Activated CD8-positive, alpha-beta T cell treated with anti-CD3 and anti-CD28 coated beads for 36 hours (primary cell): ENCODE measurements around the gene CEBPA. TPM values are rescaled to one million over a fixed set of nuclear protein-coding genes. Genes with fewer than 3 reads are reported as not detected.
"Not testable (repeated sequence)": the region's sequence is repeated elsewhere in the genome, so short reads cannot be mapped to it uniquely, and the experiment has no call there.

Source experiments
- ATAC-seq: fragments of 200-7000 bp; cut with Tn5 transposase; one replicate; pipeline ENCODE4 v1.10.0; 2021; ENCODE audit warnings: mild to moderate bottlenecking, moderate library complexity
- CTCF ChIA-PET: fragments of 350-600 bp; sonication (Branson Sonifier 250); formaldehyde crosslinking; loops from one replicate; lab custom pipeline; 2021; ENCODE audit warnings: antibody characterized with exemption; lab: Charles Lee
- POLR2A ChIA-PET: fragments of 350-600 bp; sonication (Branson Sonifier 250); formaldehyde crosslinking; loops from one replicate; lab custom pipeline; 2021; ENCODE audit warnings: antibody characterized with exemption; lab: Charles Lee
- DNase-seq: peaks from one replicate; pipeline ENCODE4 v3.0.0-alpha.2; 2020
- H3K27ac Mint-ChIP-seq: one replicate; pipeline ENCODE4 v1.8.0; 2021; ENCODE audit warnings: mild to moderate bottlenecking, mixed read lengths
- H3K27me3 Mint-ChIP-seq: one replicate; pipeline ENCODE4 v1.8.0; 2021; ENCODE audit warnings: mixed read lengths
- H3K36me3 Mint-ChIP-seq: one replicate; pipeline ENCODE4 v1.8.0; 2021; ENCODE audit warnings: low read depth, mixed read lengths
- H3K4me1 Mint-ChIP-seq: one replicate; pipeline ENCODE4 v1.8.0; 2021; ENCODE audit warnings: low read depth, mixed read lengths
- H3K4me3 Mint-ChIP-seq: one replicate; pipeline ENCODE4 v1.8.0; 2021; ENCODE audit warnings: mild to moderate bottlenecking, moderate library complexity, mixed read lengths
- H3K9me3 Mint-ChIP-seq: one replicate; pipeline ENCODE4 v1.8.0; 2021; ENCODE audit warnings: mixed read lengths
- CTCF ChIP-seq: fragments of 200-600 bp; IDR thresholded peaks from one replicate; pipeline ENCODE4 v1.8.0; 2022; ENCODE audit warnings: antibody characterized with exemption, mild to moderate bottlenecking
- intact Hi-C: fragments of 100-400 bp; cut with micrococcal nuclease; formaldehyde crosslinking; loops from one replicate; pipeline ENCODE4 v1.10.0; 2022
- total RNA-seq, 2 experiments: library from RNA; stranded (reverse); gene quantifications; one replicate each; pipeline ENCODE4 v1.2.3, GENCODE V29; 2021

Gene CEBPA
- total RNA-seq, 2 experiments from 2014 or later = 0.34 to 0.45 TPM

GRCh38 chr19:33295621-33296487 is 6.5 kb downstream of the CEBPA start:
- CTCF ChIA-PET = interaction anchor here (1.1 kb wide), 1 partner anchor 49 kb away, joined by 3 read pairs; no protein-coding TSS in a partner anchor
- intact Hi-C loops = no loop called here
- no peak for TF ChIP-seq CTCF
- no peak for DNase-seq
- Mint-ChIP-seq H3K36me3 (no peaks in the 10 kb centered on the region), H3K27ac (no peak overlapping the region), H3K27me3 (peaks cover 29% of the 10 kb centered on the region), H3K4me1 (no peaks in the 10 kb centered on the region), H3K9me3 (no peaks in the 10 kb centered on the region), H3K4me3 (no peak overlapping the region)
- ATAC-seq = no peak
- POLR2A ChIA-PET = interaction anchor here (1.5 kb wide), 2 partner anchors 57 to 75 kb away, joined by 3 to 4 read pairs; no protein-coding TSS in a partner anchor

GRCh38 chr19:33295046-33295445 is 7.3 kb downstream of the CEBPA start:
- intact Hi-C loops, H3K4me1 Mint-ChIP-seq, ATAC-seq, POLR2A ChIA-PET, DNase-seq, H3K4me3 Mint-ChIP-seq, H3K27ac Mint-ChIP-seq, H3K9me3 Mint-ChIP-seq, H3K36me3 Mint-ChIP-seq: not testable (repeated sequence)
- peaks cover 23% of the 10 kb centered on the region for H3K27me3 Mint-ChIP-seq
- CTCF ChIA-PET = interaction anchor here (1.1 kb wide), 1 partner anchor 49 kb away, joined by 3 read pairs; no protein-coding TSS in a partner anchor

DNA sequence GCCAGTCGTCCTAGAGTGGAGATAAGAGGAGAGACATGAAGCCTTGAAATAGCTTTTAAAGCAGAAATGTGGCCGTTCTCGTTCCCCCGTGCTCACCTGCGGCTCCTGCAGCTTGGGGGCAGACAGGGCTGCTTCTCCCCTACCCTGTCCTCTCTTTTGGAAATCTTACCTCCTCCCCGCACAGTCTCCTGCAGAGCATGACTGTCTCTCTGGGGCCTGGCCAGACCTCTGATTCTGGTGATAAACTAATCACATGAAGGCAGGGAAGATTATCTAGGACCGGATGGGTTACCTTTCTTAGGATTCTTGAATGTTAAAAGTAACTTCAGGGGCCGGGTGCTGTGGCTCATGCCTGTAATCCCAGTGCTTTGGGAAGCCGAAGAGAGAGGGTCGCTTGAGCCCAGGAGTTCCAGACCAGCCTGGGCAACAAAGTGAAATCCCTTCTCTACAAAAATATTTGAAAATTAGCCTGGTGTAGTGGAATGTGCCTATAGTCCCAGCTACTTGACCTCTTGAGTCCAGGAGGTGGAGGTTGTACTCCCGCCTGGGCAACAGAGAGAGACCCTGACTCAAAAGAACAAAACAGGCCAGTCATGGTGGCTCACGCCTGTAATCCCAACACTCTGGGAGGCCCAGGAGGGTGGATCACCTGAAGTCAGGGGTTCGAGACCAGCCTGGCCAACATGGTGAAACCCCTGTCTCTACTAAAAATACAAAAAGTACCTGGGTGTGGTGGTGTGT is 8.1 kb downstream of the CEBPA start:
- DNase-seq = no peak
- peaks cover 22% of the 10 kb centered on the region for H3K27me3 Mint-ChIP-seq

GRCh38 chr19:33293255-33294057 is 8.9 kb downstream of the CEBPA start:
- Mint-ChIP-seq H3K27me3 (peaks cover 19% of the 10 kb centered on the region), H3K9me3 (peaks cover 8% of the 10 kb centered on the region), H3K36me3 (no peaks in the 10 kb centered on the region), H3K4me3 (no peak overlapping the region), H3K4me1 (no peaks in the 10 kb centered on the region), H3K27ac (no peak overlapping the region)
- CTCF ChIA-PET = no interaction called here
- intact Hi-C loops = no loop called here
- DNase-seq (no peak), ATAC-seq (no peak)
- no peak for TF ChIP-seq CTCF
- POLR2A ChIA-PET = no interaction called here

More for the DNA sequence above, 8.1 kb downstream of the CEBPA start:
- H3K4me1 Mint-ChIP-seq = no peaks in the 10 kb centered on the region
- peaks cover 3% of the 10 kb centered on the region for H3K9me3 Mint-ChIP-seq
- intact Hi-C loops = no loop called here
- no peak for ATAC-seq
- no peak overlapping the region for H3K4me3 Mint-ChIP-seq
- CTCF ChIA-PET = no interaction called here
- H3K27ac Mint-ChIP-seq = no peak overlapping the region
- no peak for TF ChIP-seq CTCF
- POLR2A ChIA-PET = no interaction called here
- no peaks in the 10 kb centered on the region for H3K36me3 Mint-ChIP-seq

DNA sequence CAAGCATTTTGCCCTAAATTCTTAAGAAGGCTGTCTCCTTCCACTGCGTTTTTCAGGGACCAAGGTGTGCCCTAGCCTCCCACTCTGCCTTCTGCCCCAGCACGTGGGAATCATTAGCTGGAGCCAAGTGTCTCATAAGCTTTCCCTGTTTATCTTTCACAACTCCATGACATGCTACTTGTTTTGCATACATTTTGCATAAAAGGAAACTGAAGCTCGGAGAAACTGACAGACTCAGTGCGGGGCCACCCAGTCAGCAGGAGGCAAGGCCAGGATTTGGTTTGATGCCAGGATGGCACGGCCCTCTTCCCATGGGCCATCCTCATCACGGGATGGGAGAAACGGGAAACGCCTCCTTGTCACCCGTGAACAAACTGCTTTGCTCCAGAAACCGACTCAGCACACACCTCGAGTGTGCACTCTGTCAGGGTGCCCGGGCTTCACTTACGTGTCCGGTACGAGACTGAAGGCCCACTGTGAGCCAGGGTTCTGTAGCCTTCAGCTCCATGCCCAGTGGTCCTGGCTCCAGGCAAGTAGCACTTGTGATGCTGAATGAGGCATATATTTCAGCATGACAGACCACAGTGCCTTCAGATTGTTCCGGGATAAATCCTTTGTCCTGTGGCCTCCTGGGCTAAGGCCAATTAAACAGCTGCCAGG is 9.6 kb downstream of the CEBPA start:
- ATAC-seq (no peak), DNase-seq (no peak)
- no peak for TF ChIP-seq CTCF
- ChIA-PET POLR2A (no interaction called here), CTCF (no interaction called here)
- Mint-ChIP-seq H3K9me3 (peaks cover 15% of the 10 kb centered on the region), H3K27me3 (peaks cover 23% of the 10 kb centered on the region), H3K4me3 (no peak overlapping the region), H3K36me3 (no peaks in the 10 kb centered on the region), H3K4me1 (no peaks in the 10 kb centered on the region), H3K27ac (no peak overlapping the region)
- intact Hi-C loops = no loop called here
